ENCODE data around the gene SKOR1.

Gene SKOR1

GRCh38 chr15:67807141-67807540 lies 18.2 kb upstream of the SKOR1 start:
- TF ChIP-seq CTCF (IDR thresholded peaks at IDR 0.05; ENCODE audit: insufficient read depth, low read length, missing control alignments), result no peak
- H3K4me3 ChIP-seq (ENCODE audit: low read depth, low read length), result no peak overlapping the region
- POLR2A ChIA-PET, result no interaction called here
- DNase-seq (ENCODE audit: low read depth, low spot score), result no peak
- CTCF ChIA-PET, result interaction anchor here (1.0 to 1.3 kb wide), 2 partner anchors 8 to 350 kb away, joined by 3 to 5 read pairs; no protein-coding TSS in a partner anchor

- TF ChIP-seq CTCF (IDR thresholded peaks at IDR 0.05; ENCODE audit: insufficient read depth, low read length, missing control alignments), result no peak
- no peak for DNase-seq (ENCODE audit: low read depth, low spot score)
- CTCF ChIA-PET, result interaction anchor here (1.3 kb wide), 1 partner anchor 351 kb away, joined by 5 read pairs; no protein-coding TSS in a partner anchor
- POLR2A ChIA-PET, result no interaction called here
- H3K4me3 ChIP-seq (ENCODE audit: low read depth, low read length), result no peak overlapping the region
Observed at GRCh38 chr15:67807836-67808235, 17.5 kb upstream of the SKOR1 start.

- TF ChIP-seq CTCF (IDR thresholded peaks at IDR 0.05; ENCODE audit: insufficient read depth, low read length, missing control alignments), result no peak
- POLR2A ChIA-PET, result no interaction called here
- CTCF ChIA-PET, result interaction anchor here (1.3 kb wide), 1 partner anchor 352 kb away, joined by 5 read pairs; no protein-coding TSS in a partner anchor
- no peak overlapping the region for H3K4me3 ChIP-seq (ENCODE audit: low read depth, low read length)
- DNase-seq (ENCODE audit: low read depth, low spot score), result no peak
Observed at GRCh38 chr15:67808821-67809220, 16.5 kb upstream of the SKOR1 start.

GRCh38 chr15:67809441-67809840 lies 15.9 kb upstream of the SKOR1 start:
- ChIA-PET CTCF (interaction anchor here (1.2 kb wide), 1 partner anchor 352 kb away, joined by 4 read pairs; no protein-coding TSS in a partner anchor), POLR2A (no interaction called here)
- no peak for TF ChIP-seq CTCF (IDR thresholded peaks at IDR 0.05; ENCODE audit: insufficient read depth, low read length, missing control alignments)
- H3K4me3 ChIP-seq (ENCODE audit: low read depth, low read length), result no peak overlapping the region
- DNase-seq (ENCODE audit: low read depth, low spot score), result no peak

GRCh38 chr15:67809866-67810265 lies 15.4 kb upstream of the SKOR1 start:
- no peak for TF ChIP-seq CTCF (IDR thresholded peaks at IDR 0.05; ENCODE audit: insufficient read depth, low read length, missing control alignments)
- POLR2A ChIA-PET, result no interaction called here
- DNase-seq (ENCODE audit: low read depth, low spot score), result no peak
- H3K4me3 ChIP-seq (ENCODE audit: low read depth, low read length), result no peak overlapping the region
- CTCF ChIA-PET, result interaction anchor here (1.2 kb wide), 1 partner anchor 353 kb away, joined by 4 read pairs; no protein-coding TSS in a partner anchor

- H3K4me3 ChIP-seq (ENCODE audit: low read depth, low read length), result no peak overlapping the region
- no peak for DNase-seq (ENCODE audit: low read depth, low spot score)
- no peak for TF ChIP-seq CTCF (IDR thresholded peaks at IDR 0.05; ENCODE audit: insufficient read depth, low read length, missing control alignments)
- ChIA-PET POLR2A (no interaction called here), CTCF (no interaction called here)
Observed at GRCh38 chr15:67812241-67812644, 13.1 kb upstream of the SKOR1 start.
